Activated CD4-positive, alpha-beta T cell treated with anti-CD3 and anti-CD28 coated beads, Interleukin-2, Interleukin-4, amounts not matched to agents 100 ng/mL and 50 ng/mL, durations not matched to agents 16 hours and 8 hours (primary cell): ENCODE results near the gene TBK1.

ENCODE experiments used
- DNase-seq: peaks from one replicate; pipeline ENCODE4 v3.0.0-alpha.2; 2020; ENCODE audit warnings: low spot score

The TBK1 gene

GRCh38 chr12:64451687-64452558, at the start of gene TBK1:
Gene TBK1 (plus strand): TSS chr12:64452120. CDS start chr12:64455871, 3,751 bp downstream.
- DNase-seq, result peak; percentile 80

- no peak for DNase-seq
Observed at GRCh38 chr12:64402181-64402580, 49.7 kb upstream of the TBK1 start.

- DNase-seq, result peak; percentile 96
Observed at GRCh38 chr12:64403707-64404469, 48.0 kb upstream of the TBK1 start, which contains the start of gene XPOT. Gene XPOT (plus strand): TSS chr12:64404392. CDS start chr12:64410036, 5,644 bp downstream.

- DNase-seq, result peak; percentile 79
Observed at GRCh38 chr12:64404470-64405256, 47.3 kb upstream of the TBK1 start.

- no peak for DNase-seq
Observed at GRCh38 chr12:64407342-64408223, 44.3 kb upstream of the TBK1 start.

- no peak for DNase-seq
Observed at GRCh38 chr12:64411427-64411826, 40.5 kb upstream of the TBK1 start.

GRCh38 chr12:64412459-64412858, 39.5 kb upstream of the TBK1 start:
- no peak for DNase-seq

GRCh38 chr12:64413884-64414283, 38.0 kb upstream of the TBK1 start:
- no peak for DNase-seq

- DNase-seq, result no peak
Observed at GRCh38 chr12:64418209-64418608, 33.7 kb upstream of the TBK1 start.

- no peak for DNase-seq
Observed at GRCh38 chr12:64419696-64420095, 32.2 kb upstream of the TBK1 start.

GRCh38 chr12:64427988-64428387, 23.9 kb upstream of the TBK1 start:
- no peak for DNase-seq

GRCh38 chr12:64428956-64429355, 23.0 kb upstream of the TBK1 start:
- no peak for DNase-seq

- DNase-seq, result no peak
Observed at GRCh38 chr12:64430886-64431285, 21.0 kb upstream of the TBK1 start.

GRCh38 chr12:64431791-64432190, 20.1 kb upstream of the TBK1 start:
- DNase-seq, result no peak

- no peak for DNase-seq
Observed at GRCh38 chr12:64433915-64434314, 18.0 kb upstream of the TBK1 start.

- no peak for DNase-seq
Observed at GRCh38 chr12:64440100-64440499, 11.8 kb upstream of the TBK1 start.

GRCh38 chr12:64445490-64445889, 6.4 kb upstream of the TBK1 start:
- no peak for DNase-seq

- DNase-seq, result no peak
Observed at GRCh38 chr12:64446295-64446694, 5.6 kb upstream of the TBK1 start.

GRCh38 chr12:64450057-64450640, 1.8 kb upstream of the TBK1 start:
- no peak for DNase-seq

GRCh38 chr12:64450711-64451486, 1.0 kb upstream of the TBK1 start:
- no peak for DNase-seq
